H1 (cell line): ENCODE measurements around the gene ZYX. TPM values are rescaled to one million over a fixed set of nuclear protein-coding genes. Genes with fewer than 3 reads are reported as not detected.

ENCODE experiments used
- CTCF ChIA-PET: fragments of 300-600 bp; sonication (Branson Sonifier 250); formaldehyde crosslinking; loops from one replicate; lab custom pipeline; 2021; ENCODE audit not compliant: partially characterized antibody; lab: Charles Lee
- POLR2A ChIA-PET: fragments of 300-600 bp; sonication (Branson Sonifier 250); formaldehyde crosslinking; loops from one replicate; lab custom pipeline; 2021; ENCODE audit warnings: inconsistent platforms; ENCODE audit not compliant: partially characterized antibody; lab: Charles Lee
- DNase-seq, 2 experiments: peaks; one replicate each; pipeline versions ENCODE4 v3.0.0 to v3.0.0-alpha.2; 2010 to 2022; ENCODE audit warnings: low spot score in 2 of 2, low read depth in 1 of 2, mixed read lengths in 1 of 2
- FAIRE-seq: peaks from 2 replicates; lab custom pipeline; 2011; peaks lifted over from hg19 to GRCh38; lab: Jason Lieb, UNC
- H2AFZ ChIP-seq: 2 replicates; pipeline ENCODE4 v1.8.1; 2012; ENCODE audit warnings: low read length, inconsistent platforms
- H2AK5ac ChIP-seq: 2 replicates; pipeline ENCODE4 v1.6.1; 2013; ENCODE audit warnings: low read depth, low read length
- H2BK120ac ChIP-seq: replicated peaks from 2 replicates; pipeline ENCODE3; 2013; ENCODE audit warnings: low read depth, low read length, inconsistent platforms
- H2BK12ac ChIP-seq: 2 replicates; pipeline ENCODE4 v1.6.1; 2013; ENCODE audit warnings: low read depth, low read length
- H2BK15ac ChIP-seq: 2 replicates; pipeline ENCODE4 v1.6.1; 2013; ENCODE audit warnings: low read length
- H2BK20ac ChIP-seq: 2 replicates; pipeline ENCODE4 v1.6.1; 2013; ENCODE audit warnings: low read length
- H2BK5ac ChIP-seq: 2 replicates; pipeline ENCODE4 v1.6.1; 2013; ENCODE audit warnings: low read depth, low read length
- H3K14ac ChIP-seq: 2 replicates; pipeline ENCODE4 v1.6.1; 2013; ENCODE audit warnings: inconsistent platforms; ENCODE audit not compliant: insufficient read length
- H3K18ac ChIP-seq: 2 replicates; pipeline ENCODE4 v1.6.1; 2013; ENCODE audit warnings: low read length; ENCODE audit errors: extremely low read depth
- H3K23ac ChIP-seq: 2 replicates; pipeline ENCODE4 v1.6.1; 2013; ENCODE audit warnings: inconsistent platforms; ENCODE audit not compliant: insufficient read length
- H3K23me2 ChIP-seq: 2 replicates; pipeline ENCODE4 v1.6.1; 2013; ENCODE audit warnings: low read depth, low read length
- H3K27ac ChIP-seq: 2 replicates; pipeline ENCODE4 v1.6.1; 2011; ENCODE audit warnings: low read depth, low read length, inconsistent platforms
- H3K27me3 ChIP-seq, 4 experiments: replicated peaks in 1 of 4; 1 replicate in 1 of 4; 2 replicates in 3 of 4; pipeline versions ENCODE4 v1.6.1 to v1.8.1; 2011 to 2013; ENCODE audit warnings: low read length in 3 of 4, mild to moderate bottlenecking in 3 of 4, inconsistent platforms in 2 of 4, mixed read lengths in 2 of 4, moderate library complexity in 1 of 4; ENCODE audit not compliant: control insufficient read depth in 3 of 4, insufficient read depth in 3 of 4; ENCODE audit errors: extremely low read depth in 1 of 4
- H3K36me3 ChIP-seq, 4 experiments: 2 replicates each; pipeline versions ENCODE4 v1.6.1 to v1.8.1; 2011 to 2013; ENCODE audit warnings: mild to moderate bottlenecking in 4 of 4, low read length in 3 of 4, moderate library complexity in 2 of 4, control low read depth in 1 of 4, inconsistent platforms in 1 of 4; ENCODE audit not compliant: insufficient read depth in 4 of 4, control insufficient read depth in 2 of 4
- H3K4ac ChIP-seq: replicated peaks from 2 replicates; pipeline ENCODE3; 2013; ENCODE audit warnings: low read length, low read depth, mixed read lengths, inconsistent platforms; ENCODE audit not compliant: insufficient read length
- H3K4me1 ChIP-seq, 4 experiments: replicated peaks in 1 of 4; 1 replicate in 1 of 4; 2 replicates in 3 of 4; pipeline versions ENCODE4 v1.6.1 to v1.8.1; 2011 to 2013; ENCODE audit warnings: low read length in 3 of 4, inconsistent platforms in 2 of 4, mixed read lengths in 1 of 4; ENCODE audit not compliant: insufficient read depth in 4 of 4, control insufficient read depth in 3 of 4
- H3K4me2 ChIP-seq, 2 experiments: 2 replicates each; pipeline versions ENCODE4 v1.6.1 to v1.8.1; 2011 to 2013; ENCODE audit warnings: low read depth in 2 of 2, low read length in 2 of 2, control low read depth in 1 of 2, inconsistent platforms in 1 of 2, mild to moderate bottlenecking in 1 of 2; ENCODE audit not compliant: insufficient read depth in 1 of 2
- H3K4me3 ChIP-seq, 4 experiments: fragments of 200-600, 300-600 bp in 1 of 4; sonication (generic), shearing (Covaris generic), sonication (Bioruptor Twin) in 1 of 4; 2 replicates each; pipeline versions ENCODE4 v1.5.1 to v1.8.1; 2011 to 2016; ENCODE audit warnings: low read length in 4 of 4, low read depth in 3 of 4, control low read depth in 2 of 4, inconsistent platforms in 2 of 4, mild to moderate bottlenecking in 2 of 4, mixed read lengths in 1 of 4, moderate library complexity in 1 of 4; ENCODE audit not compliant: insufficient read depth in 2 of 4; ENCODE audit errors: extremely low read depth in 1 of 4
- H3K56ac ChIP-seq: replicated peaks from 2 replicates; pipeline ENCODE3; 2013; ENCODE audit warnings: low read depth, mild to moderate bottlenecking, mixed read lengths, low read length, inconsistent platforms; ENCODE audit not compliant: insufficient read length
- H3K79me1 ChIP-seq: 2 replicates; pipeline ENCODE4 v1.6.1; 2013; ENCODE audit warnings: low read depth, low read length, control low read depth
- H3K79me2 ChIP-seq, 2 experiments: 2 replicates each; pipeline versions ENCODE4 v1.6.1 to v1.8.1; 2012 to 2013; ENCODE audit warnings: low read length in 2 of 2, mild to moderate bottlenecking in 2 of 2, inconsistent platforms in 1 of 2; ENCODE audit not compliant: insufficient read depth in 2 of 2, control insufficient read depth in 1 of 2
- H3K9ac ChIP-seq, 4 experiments: replicated peaks in 1 of 4; 1 replicate in 1 of 4; 2 replicates in 3 of 4; pipeline versions ENCODE4 v1.6.1 to v1.8.1; 2011 to 2013; ENCODE audit warnings: low read depth in 3 of 4, low read length in 3 of 4, control low read depth in 2 of 4, mild to moderate bottlenecking in 2 of 4, moderate library complexity in 2 of 4, inconsistent platforms in 1 of 4; ENCODE audit errors: extremely low read depth in 1 of 4
- H3K9me3 ChIP-seq, 2 experiments: 2 replicates each; pipeline versions ENCODE4 v1.6.1 to v1.8.1; 2012 to 2013; ENCODE audit warnings: mild to moderate bottlenecking in 2 of 2, moderate library complexity in 2 of 2, control low read depth in 1 of 2, inconsistent platforms in 1 of 2, low read depth in 1 of 2, low read length in 1 of 2, mixed read lengths in 1 of 2; ENCODE audit not compliant: insufficient read depth in 2 of 2
- H4K20me1 ChIP-seq, 2 experiments: replicated peaks in 1 of 2; 2 replicates each; pipeline versions ENCODE3 to v1.8.1; 2011 to 2013; ENCODE audit warnings: inconsistent platforms in 2 of 2, low read length in 2 of 2, mild to moderate bottlenecking in 1 of 2; ENCODE audit not compliant: insufficient read depth in 2 of 2, control insufficient read depth in 1 of 2
- H4K5ac ChIP-seq: 2 replicates; pipeline ENCODE4 v1.6.1; 2013; ENCODE audit warnings: low read length, low read depth, mixed read lengths, inconsistent platforms; ENCODE audit not compliant: insufficient read length
- H4K8ac ChIP-seq: 2 replicates; pipeline ENCODE4 v1.8.0; 2013; ENCODE audit warnings: mild to moderate bottlenecking, moderate library complexity, low read length, inconsistent platforms; ENCODE audit not compliant: insufficient read depth; ENCODE audit errors: extremely low read depth
- H4K91ac ChIP-seq: replicated peaks from 2 replicates; pipeline ENCODE3; 2013; ENCODE audit warnings: low read length, mixed read lengths, inconsistent platforms; ENCODE audit not compliant: insufficient read length
- CEBPB ChIP-seq: IDR thresholded peaks from 2 replicates; pipeline ENCODE4 v1.6.1; 2012; ENCODE audit warnings: low read depth, low read length
- CTCF ChIP-seq, 3 experiments: IDR thresholded peaks; 1 replicate in 2 of 3; 2 replicates in 1 of 3; pipeline versions ENCODE4 v1.5.1 to v1.6.1; 2011; ENCODE audit warnings: low read length in 3 of 3, mild to moderate bottlenecking in 3 of 3, inconsistent platforms in 2 of 3, low read depth in 1 of 3, moderate library complexity in 1 of 3; ENCODE audit not compliant: insufficient read depth in 1 of 3; ENCODE audit errors: control extremely low read depth in 1 of 3
- FOSL1 ChIP-seq: IDR thresholded peaks from 2 replicates; pipeline ENCODE4 v1.6.1; 2011; ENCODE audit warnings: mild to moderate bottlenecking, low read depth, low read length, moderate library complexity; ENCODE audit not compliant: insufficient read depth
- HDAC6 ChIP-seq: IDR thresholded peaks from one replicate; pipeline ENCODE4 v1.7.1; 2012; ENCODE audit warnings: low read depth, mild to moderate bottlenecking, inconsistent platforms, low read length, moderate library complexity
- KDM1A ChIP-seq: fragments of 200-600, 300-600 bp; sonication (generic); IDR thresholded peaks from 2 replicates; pipeline ENCODE4 v1.7.1; 2016; ENCODE audit warnings: mild to moderate bottlenecking, low read length, borderline replicate concordance
- POLR2A ChIP-seq, 2 experiments: IDR thresholded peaks; 1 replicate in 1 of 2; 2 replicates in 1 of 2; pipeline ENCODE4 v1.6.1; 2011; ENCODE audit warnings: low read depth in 2 of 2, low read length in 2 of 2, mild to moderate bottlenecking in 2 of 2; ENCODE audit errors: control extremely low read depth in 1 of 2
- SIX5 ChIP-seq: IDR thresholded peaks from 2 replicates; pipeline ENCODE4 v1.6.1; 2011; ENCODE audit warnings: mild to moderate bottlenecking, low read depth, low read length
- SP4 ChIP-seq: IDR thresholded peaks from 2 replicates; pipeline ENCODE4 v1.6.1; 2012; ENCODE audit warnings: low read length, inconsistent platforms
- TEAD4 ChIP-seq: IDR thresholded peaks from 2 replicates; pipeline ENCODE4 v1.6.1; 2012; ENCODE audit warnings: low read depth, low read length, inconsistent platforms, mixed read lengths
- WGBS, 2 experiments: shearing (Covaris generic) in 1 of 2; methylation state at CpG; one replicate each; pipeline versions ENCODE4 v1.1.6 to v1.1.7; 2013 to 2015; ENCODE audit warnings: low lambda C conversion rate in 2 of 2, mixed read lengths in 2 of 2, inconsistent platforms in 1 of 2, low coverage in 1 of 2, missing lambda C conversion rate in 1 of 2; ENCODE audit not compliant: insufficient replicate concordance in 2 of 2, insufficient coverage in 1 of 2, insufficient read length in 1 of 2; ENCODE audit errors: extremely low coverage in 1 of 2, missing lambda C conversion rate in 1 of 2; 5-methylcytosine and 5-hydroxymethylcytosine counted together
- polyA plus RNA-seq, 7 experiments: library from polyadenylated mRNA; depleted of rRNA in 3 of 7; stranded (reverse) in 5 of 7; unstranded in 2 of 7; fragments of >200 nt in 5 of 7; fragments of 200-250 nt in 2 of 7; gene quantifications; 1 replicate in 5 of 7; 2 replicates in 1 of 7; 4 replicates in 1 of 7; pipeline versions ENCODE4 v1.2.1 to v1.2.3, GENCODE V29; 2011 to 2013; ENCODE audit warnings: missing spikeins in 2 of 7, mixed read lengths in 2 of 7
- total RNA-seq: library from RNA; stranded (reverse); fragmentation: NEBNext Ultra II Directional; extraction: Animal tissue kit (Norgen Biotek cat#: 25700); gene quantifications from 2 replicates; pipeline ENCODE4 v1.2.1, GENCODE V29; 2021
- TF ChIP-seq, protein P1 (sequence below): IDR thresholded peaks from 2 replicates; pipeline ENCODE4 v1.6.1; 2012; ENCODE audit warnings: low read length, inconsistent platforms

Gene ZYX
- total and polyA plus RNA-seq, 2 of the 8 experiments (the other 6 are each of a cell fraction or from before 2014, with no cell fraction given) = 40.6 to 159 TPM

GRCh38 chr7:143401265-143401664 lies 20.1 kb downstream of the ZYX start:
- Histone ChIP-seq H3K18ac (no peak overlapping the region), H2BK5ac (no peak overlapping the region), H2BK15ac (no peak overlapping the region), H2AK5ac (no peak overlapping the region), H3K9ac (no peak overlapping the region), H3K4me1 (peaks cover 5 to 10% (median 9%) of the 10 kb centered on the region in 4 experiments), H2BK120ac (no peak overlapping the region), H4K91ac (no peak overlapping the region), H3K23me2 (peaks cover 2% of the 10 kb centered on the region; the same call in 1 of the 2 replicates), H4K20me1 (peaks cover 5 to 23% of the 10 kb centered on the region in 2 experiments), H2BK20ac (no peak overlapping the region), H3K14ac (no peak overlapping the region), H3K27me3 (no peaks in the 10 kb centered on the region), H3K56ac (no peak overlapping the region), H4K8ac (no peak overlapping the region; the same call in 1 of the 2 replicates), H4K5ac (no peak overlapping the region), H2AFZ (no peak overlapping the region), H3K9me3 (no peaks in the 10 kb centered on the region), H3K79me1 (peaks cover 9% of the 10 kb centered on the region; the same call in 1 of the 2 replicates), H3K79me2 (peaks cover 0 to 33% of the 10 kb centered on the region in 2 experiments; a peak in 2 of 4 replicates), H3K4ac (no peak overlapping the region), H3K4me3 (no peak overlapping the region), H3K36me3 (peaks cover 35 to 58% (median 55%) of the 10 kb centered on the region in 4 experiments), H3K23ac (no peak overlapping the region), H3K4me2 (no peak overlapping the region), H3K27ac (no peak overlapping the region), H2BK12ac (no peak overlapping the region)
- FAIRE-seq (no peak), DNase-seq (no peak)
- CTCF ChIA-PET = interaction anchor here (1.9 to 23.5 kb wide), 6 partner anchors 8 to 103 kb away, joined by 5 to 359 read pairs (median 52); partner anchors contain the start of gene ZYX
- WGBS, 2 experiments = 93% methylated on average over 12 of the region's 12 CpGs; no CpG with 5 or more reads in 1 of the 2 experiments
- POLR2A ChIA-PET = interaction anchor here (0.6 to 25.2 kb wide), 5 partner anchors 10 to 63 kb away, joined by 3 to 518 read pairs (median 4); partner anchors contain the start of gene ZYX
- TF ChIP-seq FOSL1 = no peak
- TF ChIP-seq KDM1A = no peak
- TF ChIP-seq TEAD4 = no peak
- TF ChIP-seq POLR2A (IDR thresholded peaks at IDR 0.05; ENCODE audit: control extremely low read depth in 1 of 2, low read depth in 2 of 2, low read length in 2 of 2) = no peak
- no peak for TF ChIP-seq SP4
- TF ChIP-seq HDAC6 = no peak
- TF ChIP-seq, protein P1, sequence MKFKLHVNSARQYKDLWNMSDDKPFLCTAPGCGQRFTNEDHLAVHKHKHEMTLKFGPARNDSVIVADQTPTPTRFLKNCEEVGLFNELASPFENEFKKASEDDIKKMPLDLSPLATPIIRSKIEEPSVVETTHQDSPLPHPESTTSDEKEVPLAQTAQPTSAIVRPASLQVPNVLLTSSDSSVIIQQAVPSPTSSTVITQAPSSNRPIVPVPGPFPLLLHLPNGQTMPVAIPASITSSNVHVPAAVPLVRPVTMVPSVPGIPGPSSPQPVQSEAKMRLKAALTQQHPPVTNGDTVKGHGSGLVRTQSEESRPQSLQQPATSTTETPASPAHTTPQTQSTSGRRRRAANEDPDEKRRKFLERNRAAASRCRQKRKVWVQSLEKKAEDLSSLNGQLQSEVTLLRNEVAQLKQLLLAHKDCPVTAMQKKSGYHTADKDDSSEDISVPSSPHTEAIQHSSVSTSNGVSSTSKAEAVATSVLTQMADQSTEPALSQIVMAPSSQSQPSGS = no peak
- no peak for TF ChIP-seq CEBPB
- no peak for TF ChIP-seq SIX5
- TF ChIP-seq CTCF (IDR thresholded peaks at IDR 0.05; ENCODE audit: control extremely low read depth in 1 of 3, insufficient read depth in 1 of 3, low read depth in 1 of 3, low read length in 3 of 3) = no peak
